HEK293 (cell line): ENCODE results near the gene ADGRG7.

ENCODE experiments used
- CTCF ChIA-PET: fragments of 350-600 bp; formaldehyde crosslinking; extraction: SDS; loops from one replicate; lab custom pipeline; 2021; ENCODE audit warnings: antibody characterized with exemption; lab: Yijun Ruan, JAX
- POLR2A ChIA-PET: fragments of 300-600 bp; formaldehyde crosslinking; extraction: SDS; loops from one replicate; lab custom pipeline; 2020; ENCODE audit warnings: antibody characterized with exemption, inconsistent platforms; lab: Yijun Ruan, JAX
- H3K27ac ChIP-seq: fragments of 200-500 bp; sonication (Bioruptor generic); 2 replicates; pipeline ENCODE4 v1.5.1; 2014; ENCODE audit warnings: low read depth, low read length, control low read depth, inconsistent platforms; ENCODE audit errors: extremely low read depth
- H3K36me3 ChIP-seq, 2 experiments: fragments of 200-500 bp in 1 of 2; sonication (Bioruptor generic) in 1 of 2; 1 replicate in 1 of 2; 2 replicates in 1 of 2; pipeline ENCODE4 v1.5.1; 2014 to 2017; ENCODE audit warnings: inconsistent platforms in 2 of 2, low read length in 2 of 2; ENCODE audit not compliant: control insufficient read depth in 2 of 2, insufficient read depth in 1 of 2
- H3K4me1 ChIP-seq: fragments of 200-500 bp; sonication (Bioruptor generic); 2 replicates; pipeline ENCODE4 v1.5.1; 2014; ENCODE audit warnings: mild to moderate bottlenecking, low read length, inconsistent platforms; ENCODE audit not compliant: control insufficient read depth, insufficient read depth
- H3K4me3 ChIP-seq: 2 replicates; pipeline ENCODE4 v1.5.1; 2011; ENCODE audit warnings: low read depth, mild to moderate bottlenecking, control low read depth, low read length, moderate library complexity
- H3K9me3 ChIP-seq: fragments of 200-500 bp; sonication (Bioruptor generic); 2 replicates; pipeline ENCODE4 v1.5.1; 2014; ENCODE audit warnings: low read depth, low read length, inconsistent platforms; ENCODE audit not compliant: control insufficient read depth, insufficient read depth
- GLIS2 ChIP-seq: fragments of 450-650 bp; formaldehyde crosslinking; IDR thresholded peaks from 2 replicates; pipeline ENCODE4 v1.5.1; 2016; ENCODE audit warnings: missing biosample characterization, missing genetic modification characterization
- HOXA7 ChIP-seq: sonication (generic); formaldehyde crosslinking; IDR thresholded peaks from 2 replicates; pipeline ENCODE4 v1.8.1; 2022; ENCODE audit warnings: missing genetic modification reagents, borderline replicate concordance
- KLF16 ChIP-seq: fragments of 450-650 bp; formaldehyde crosslinking; IDR thresholded peaks from 2 replicates; pipeline ENCODE4 v1.5.1; 2017; ENCODE audit warnings: missing biosample characterization, missing genetic modification characterization
- KLF8 ChIP-seq: fragments of 450-650 bp; formaldehyde crosslinking; IDR thresholded peaks from 2 replicates; pipeline ENCODE4 v1.5.1; 2016; ENCODE audit warnings: missing biosample characterization, missing genetic modification characterization
- PRDM6 ChIP-seq: fragments of 450-650 bp; formaldehyde crosslinking; IDR thresholded peaks from 2 replicates; pipeline ENCODE4 v1.5.1; 2017; ENCODE audit warnings: missing biosample characterization, missing genetic modification characterization
- SP7 ChIP-seq: fragments of 450-650 bp; formaldehyde crosslinking; IDR thresholded peaks from 2 replicates; pipeline ENCODE4 v1.5.1; 2016; ENCODE audit warnings: missing biosample characterization, missing genetic modification characterization
- ZBTB11 ChIP-seq: fragments of 450-650 bp; formaldehyde crosslinking; conservative IDR thresholded peaks from 2 replicates; pipeline ENCODE4 v1.5.1; 2016; ENCODE audit warnings: low read depth, missing biosample characterization, missing genetic modification characterization
- ZFP41 ChIP-seq: fragments of 450-650 bp; formaldehyde crosslinking; IDR thresholded peaks from 2 replicates; pipeline ENCODE4 v1.5.1; 2016; ENCODE audit warnings: missing biosample characterization, missing genetic modification characterization, borderline replicate concordance
- ZNF184 ChIP-seq: fragments of 450-650 bp; IDR thresholded peaks from 2 replicates; pipeline ENCODE4 v1.5.1; 2018; ENCODE audit warnings: missing biosample characterization, mild to moderate bottlenecking, missing genetic modification characterization
- ZNF2 ChIP-seq: fragments of 450-650 bp; formaldehyde crosslinking; IDR thresholded peaks from 2 replicates; pipeline ENCODE4 v1.5.1; 2016; ENCODE audit warnings: missing biosample characterization, missing genetic modification characterization
- ZNF24 ChIP-seq: fragments of 450-650 bp; formaldehyde crosslinking; IDR thresholded peaks from 2 replicates; pipeline ENCODE4 v1.5.1; 2016; ENCODE audit warnings: missing biosample characterization, missing genetic modification characterization
- ZNF335 ChIP-seq: fragments of 450-650 bp; formaldehyde crosslinking; conservative IDR thresholded peaks from 2 replicates; pipeline ENCODE4 v1.5.1; 2016; ENCODE audit warnings: missing biosample characterization, missing genetic modification characterization
- ZNF473 ChIP-seq: fragments of 450-650 bp; formaldehyde crosslinking; IDR thresholded peaks from 2 replicates; pipeline ENCODE4 v1.5.1; 2017; ENCODE audit warnings: missing biosample characterization, missing genetic modification characterization
- ZNF501 ChIP-seq: fragments of 450-650 bp; formaldehyde crosslinking; IDR thresholded peaks from 2 replicates; pipeline ENCODE4 v1.5.1; 2016; ENCODE audit warnings: missing biosample characterization, missing genetic modification characterization
- ZNF521 ChIP-seq: fragments of 450-650 bp; formaldehyde crosslinking; IDR thresholded peaks from 2 replicates; pipeline ENCODE4 v1.5.1; 2017; ENCODE audit warnings: missing biosample characterization, mild to moderate bottlenecking, missing genetic modification characterization
- ZNF549 ChIP-seq: fragments of 450-650 bp; IDR thresholded peaks from 2 replicates; pipeline ENCODE4 v1.5.1; 2018; ENCODE audit warnings: missing biosample characterization, missing genetic modification characterization, mild to moderate bottlenecking, inconsistent platforms, moderate library complexity
- ZNF623 ChIP-seq: fragments of 450-650 bp; formaldehyde crosslinking; IDR thresholded peaks from 2 replicates; pipeline ENCODE4 v1.5.1; 2016; ENCODE audit warnings: missing biosample characterization, missing genetic modification characterization
- ZNF645 ChIP-seq: fragments of 450-650 bp; formaldehyde crosslinking; IDR thresholded peaks from 2 replicates; pipeline ENCODE4; 2016; ENCODE audit warnings: missing biosample characterization, missing genetic modification characterization
- ZNF654 ChIP-seq: fragments of 450-650 bp; formaldehyde crosslinking; IDR thresholded peaks from 2 replicates; pipeline ENCODE4 v1.5.1; 2016; ENCODE audit warnings: low read depth, missing biosample characterization, missing genetic modification characterization
- TF ChIP-seq, protein P1 (sequence below): fragments of 450-650 bp; formaldehyde crosslinking; IDR thresholded peaks from 2 replicates; pipeline ENCODE4 v1.5.1; 2017; ENCODE audit warnings: missing biosample characterization, missing genetic modification characterization
- TF ChIP-seq, protein P2 (sequence below): fragments of 450-650 bp; IDR thresholded peaks from 2 replicates; pipeline ENCODE4 v1.5.1; 2018; ENCODE audit warnings: missing biosample characterization, mild to moderate bottlenecking, missing genetic modification characterization
- TF ChIP-seq, protein P3 (sequence below): fragments of 450-650 bp; formaldehyde crosslinking; IDR thresholded peaks from 2 replicates; pipeline ENCODE4 v1.5.1; 2017; ENCODE audit warnings: missing biosample characterization, mild to moderate bottlenecking, missing genetic modification characterization, moderate library complexity

ADGRG7 gene

DNA sequence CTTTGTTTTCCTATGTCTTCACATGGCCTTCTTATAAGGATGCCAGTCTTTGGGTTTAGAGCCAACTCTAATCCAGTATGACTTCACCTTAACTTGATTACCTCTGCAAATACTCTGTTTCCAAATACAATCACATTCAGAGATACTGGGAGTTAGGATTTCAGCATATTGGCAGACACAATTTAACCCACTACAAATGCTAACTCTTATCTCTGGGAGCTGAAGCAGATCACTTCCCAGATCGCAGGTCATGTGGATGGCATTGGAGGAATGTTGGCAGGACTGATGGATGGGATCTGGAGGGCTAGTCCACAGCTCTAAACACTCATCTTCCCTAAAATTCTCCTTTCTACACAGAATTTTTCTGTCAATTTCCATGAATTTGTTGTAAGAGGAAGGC lies 46.2 kb upstream of the ADGRG7 start:
- Histone ChIP-seq H3K9me3 (no peaks in the 10 kb centered on the region), H3K4me1 (no peaks in the 10 kb centered on the region), H3K36me3 (no peaks in the 10 kb centered on the region), H3K4me3 (no peak overlapping the region), H3K27ac (no peak overlapping the region)
- ChIA-PET CTCF (no interaction called here), POLR2A (no interaction called here)
- TF ChIP-seq ZNF184 (no peak), ZNF24 (tag by site-specific recombination) (no peak), ZNF2 (no peak), SP7 (no peak)
- TF ChIP-seq, protein P1, sequence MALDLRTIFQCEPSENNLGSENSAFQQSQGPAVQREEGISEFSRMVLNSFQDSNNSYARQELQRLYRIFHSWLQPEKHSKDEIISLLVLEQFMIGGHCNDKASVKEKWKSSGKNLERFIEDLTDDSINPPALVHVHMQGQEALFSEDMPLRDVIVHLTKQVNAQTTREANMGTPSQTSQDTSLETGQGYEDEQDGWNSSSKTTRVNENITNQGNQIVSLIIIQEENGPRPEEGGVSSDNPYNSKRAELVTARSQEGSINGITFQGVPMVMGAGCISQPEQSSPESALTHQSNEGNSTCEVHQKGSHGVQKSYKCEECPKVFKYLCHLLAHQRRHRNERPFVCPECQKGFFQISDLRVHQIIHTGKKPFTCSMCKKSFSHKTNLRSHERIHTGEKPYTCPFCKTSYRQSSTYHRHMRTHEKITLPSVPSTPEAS (tag by site-specific recombination), result no peak

- POLR2A ChIA-PET, result no interaction called here
- H3K36me3 ChIP-seq, result no peaks in the 10 kb centered on the region
- CTCF ChIA-PET, result no interaction called here
- TF ChIP-seq ZNF501 (tag by site-specific recombination) (no peak), ZNF654 (tag by site-specific recombination) (no peak), ZBTB11 (tag by site-specific recombination) (no peak), ZNF335 (tag by site-specific recombination) (no peak), HOXA7 (no peak), ZFP41 (tag by site-specific recombination) (no peak), ZNF623 (tag by site-specific recombination) (no peak), SP7 (no peak), ZNF549 (tag by site-specific recombination) (no peak), ZNF645 (no peak), PRDM6 (no peak), KLF8 (no peak), ZNF473 (tag by site-specific recombination) (no peak), GLIS2 (tag by site-specific recombination) (no peak), ZNF521 (tag by site-specific recombination) (no peak), KLF16 (no peak)
- TF ChIP-seq, protein P2, sequence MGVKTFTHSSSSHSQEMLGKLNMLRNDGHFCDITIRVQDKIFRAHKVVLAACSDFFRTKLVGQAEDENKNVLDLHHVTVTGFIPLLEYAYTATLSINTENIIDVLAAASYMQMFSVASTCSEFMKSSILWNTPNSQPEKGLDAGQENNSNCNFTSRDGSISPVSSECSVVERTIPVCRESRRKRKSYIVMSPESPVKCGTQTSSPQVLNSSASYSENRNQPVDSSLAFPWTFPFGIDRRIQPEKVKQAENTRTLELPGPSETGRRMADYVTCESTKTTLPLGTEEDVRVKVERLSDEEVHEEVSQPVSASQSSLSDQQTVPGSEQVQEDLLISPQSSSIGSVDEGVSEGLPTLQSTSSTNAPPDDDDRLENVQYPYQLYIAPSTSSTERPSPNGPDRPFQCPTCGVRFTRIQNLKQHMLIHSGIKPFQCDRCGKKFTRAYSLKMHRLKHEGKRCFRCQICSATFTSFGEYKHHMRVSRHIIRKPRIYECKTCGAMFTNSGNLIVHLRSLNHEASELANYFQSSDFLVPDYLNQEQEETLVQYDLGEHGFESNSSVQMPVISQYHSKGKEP (tag by site-specific recombination), result no peak
- TF ChIP-seq, protein P3, sequence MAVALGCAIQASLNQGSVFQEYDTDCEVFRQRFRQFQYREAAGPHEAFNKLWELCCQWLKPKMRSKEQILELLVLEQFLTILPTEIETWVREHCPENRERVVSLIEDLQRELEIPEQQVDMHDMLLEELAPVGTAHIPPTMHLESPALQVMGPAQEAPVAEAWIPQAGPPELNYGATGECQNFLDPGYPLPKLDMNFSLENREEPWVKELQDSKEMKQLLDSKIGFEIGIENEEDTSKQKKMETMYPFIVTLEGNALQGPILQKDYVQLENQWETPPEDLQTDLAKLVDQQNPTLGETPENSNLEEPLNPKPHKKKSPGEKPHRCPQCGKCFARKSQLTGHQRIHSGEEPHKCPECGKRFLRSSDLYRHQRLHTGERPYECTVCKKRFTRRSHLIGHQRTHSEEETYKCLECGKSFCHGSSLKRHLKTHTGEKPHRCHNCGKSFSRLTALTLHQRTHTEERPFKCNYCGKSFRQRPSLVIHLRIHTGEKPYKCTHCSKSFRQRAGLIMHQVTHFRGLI (tag by site-specific recombination), result no peak
Measured at GRCh38 chr3:100563652-100564211, 45.7 kb upstream of the ADGRG7 start.

More at GRCh38 chr3:100563652-100564211, 45.7 kb upstream of the ADGRG7 start:
- Histone ChIP-seq H3K4me1 (no peaks in the 10 kb centered on the region), H3K27ac (no peak overlapping the region), H3K9me3 (no peaks in the 10 kb centered on the region), H3K4me3 (no peak overlapping the region)
